ENCODE data around the gene ATP8B1. TPM values are rescaled to one million over a fixed set of nuclear protein-coding genes. Genes with fewer than 3 reads are reported as not detected.

ATP8B1 gene
- total RNA-seq, 1 experiment from 2014 or later = 62.3 TPM

GRCh38 chr18:57771193-57771592 is 31.9 kb downstream of the ATP8B1 start:
- intact Hi-C loops (cut with micrococcal nuclease; ENCODE audit: unreplicated experiment) = no loop called here
- Mint-ChIP-seq H3K36me3 (ENCODE audit: insufficient read depth, unreplicated experiment) (peaks cover 15% of the 10 kb centered on the region), H3K9me3 (ENCODE audit: low read depth, unreplicated experiment) (no peaks in the 10 kb centered on the region), H3K4me1 (ENCODE audit: low read depth, unreplicated experiment) (peaks cover 70% of the 10 kb centered on the region), H3K27me3 (ENCODE audit: unreplicated experiment) (no peaks in the 10 kb centered on the region), H3K27ac (ENCODE audit: unreplicated experiment) (peak overlapping the region; percentile 88), H3K4me3 (ENCODE audit: low read depth, unreplicated experiment) (no peak overlapping the region)
- CTCF ChIA-PET = interaction anchor here (1.3 kb wide), 2 partner anchors 9 to 26 kb away, joined by 4 to 7 read pairs; no protein-coding TSS in a partner anchor
- TF ChIP-seq CTCF (IDR thresholded peaks at IDR 0.05; ENCODE audit: unreplicated experiment) = no peak
- no TSS peak for BruUV-seq (replicated peaks)
- DNase-seq = peak; percentile 34

- intact Hi-C loops (cut with micrococcal nuclease; ENCODE audit: unreplicated experiment) = no loop called here
Observed at GRCh38 chr18:57768537-57769326, 34.4 kb downstream of the ATP8B1 start.

GRCh38 chr18:57767259-57768050 is 35.7 kb downstream of the ATP8B1 start:
- H3K36me3 Mint-ChIP-seq (ENCODE audit: insufficient read depth, unreplicated experiment) = peaks cover 6% of the 10 kb centered on the region
- no peak for TF ChIP-seq CTCF (IDR thresholded peaks at IDR 0.05; ENCODE audit: unreplicated experiment)
- intact Hi-C loops (cut with micrococcal nuclease; ENCODE audit: unreplicated experiment) = no loop called here
- peaks cover 43% of the 10 kb centered on the region for H3K4me1 Mint-ChIP-seq (ENCODE audit: low read depth, unreplicated experiment)
- H3K9me3 Mint-ChIP-seq (ENCODE audit: low read depth, unreplicated experiment) = no peaks in the 10 kb centered on the region
- DNase-seq = no peak
- H3K4me3 Mint-ChIP-seq (ENCODE audit: low read depth, unreplicated experiment) = no peak overlapping the region
- H3K27ac Mint-ChIP-seq (ENCODE audit: unreplicated experiment) = no peak overlapping the region
- CTCF ChIA-PET = interaction anchor here (0.9 to 1.6 kb wide), 3 partner anchors 13 to 164 kb away, joined by 3 to 16 read pairs (median 5); no protein-coding TSS in a partner anchor
- no peaks in the 10 kb centered on the region for H3K27me3 Mint-ChIP-seq (ENCODE audit: unreplicated experiment)
- BruUV-seq (replicated peaks) = no TSS peak

More at GRCh38 chr18:57768537-57769326, 34.4 kb downstream of the ATP8B1 start:
- Mint-ChIP-seq H3K36me3 (ENCODE audit: insufficient read depth, unreplicated experiment) (peaks cover 11% of the 10 kb centered on the region), H3K27ac (ENCODE audit: unreplicated experiment) (no peak overlapping the region), H3K4me1 (ENCODE audit: low read depth, unreplicated experiment) (peaks cover 56% of the 10 kb centered on the region), H3K4me3 (ENCODE audit: low read depth, unreplicated experiment) (no peak overlapping the region), H3K27me3 (ENCODE audit: unreplicated experiment) (no peaks in the 10 kb centered on the region), H3K9me3 (ENCODE audit: low read depth, unreplicated experiment) (no peaks in the 10 kb centered on the region)
- no peak for TF ChIP-seq CTCF (IDR thresholded peaks at IDR 0.05; ENCODE audit: unreplicated experiment)
- no TSS peak for BruUV-seq (replicated peaks)
- DNase-seq = no peak
- CTCF ChIA-PET = interaction anchor here (0.5 to 1.6 kb wide), 3 partner anchors 12 to 141 kb away, joined by 3 to 16 read pairs (median 6); no protein-coding TSS in a partner anchor

GRCh38 chr18:57764995-57765394 is 38.1 kb downstream of the ATP8B1 start:
- BruUV-seq (replicated peaks) = no TSS peak
- DNase-seq = no peak
- H3K27ac Mint-ChIP-seq (ENCODE audit: unreplicated experiment) = no peak overlapping the region
- H3K27me3 Mint-ChIP-seq (ENCODE audit: unreplicated experiment) = no peaks in the 10 kb centered on the region
- H3K36me3 Mint-ChIP-seq (ENCODE audit: insufficient read depth, unreplicated experiment) = peaks cover 10% of the 10 kb centered on the region
- H3K9me3 Mint-ChIP-seq (ENCODE audit: low read depth, unreplicated experiment) = no peaks in the 10 kb centered on the region
- CTCF ChIA-PET = no interaction called here
- no peak overlapping the region for H3K4me3 Mint-ChIP-seq (ENCODE audit: low read depth, unreplicated experiment)
- peaks cover 26% of the 10 kb centered on the region for H3K4me1 Mint-ChIP-seq (ENCODE audit: low read depth, unreplicated experiment)
- intact Hi-C loops (cut with micrococcal nuclease; ENCODE audit: unreplicated experiment) = no loop called here
- TF ChIP-seq CTCF (IDR thresholded peaks at IDR 0.05; ENCODE audit: unreplicated experiment) = no peak
